HepG2 (cell line): ENCODE results near the gene CARMIL3. TPM values are rescaled to one million over a fixed set of nuclear protein-coding genes. Genes with fewer than 3 reads are reported as not detected.

Experiments used
- ARNTL ChIP-seq: sonication (generic); formaldehyde crosslinking; IDR thresholded peaks from 2 replicates; pipeline ENCODE4 v1.4.0; 2020; ENCODE audit warnings: mild to moderate bottlenecking, missing genetic modification reagents
- BCL6 ChIP-seq: IDR thresholded peaks from 2 replicates; pipeline ENCODE4 v1.6.1; 2016; ENCODE audit warnings: missing genetic modification reagents, missing compliant biosample characterization
- MAZ ChIP-seq, 2 experiments: sonication (generic) in 1 of 2; formaldehyde crosslinking in 1 of 2; IDR thresholded peaks; 2 replicates each; pipeline versions ENCODE4 v1.5.0 to v1.6.1; 2012 to 2020; ENCODE audit warnings: low read depth in 2 of 2, mild to moderate bottlenecking in 2 of 2, borderline replicate concordance in 1 of 2, improper control_type of control experiment in 1 of 2, low read length in 1 of 2, missing genetic modification reagents in 1 of 2, moderate library complexity in 1 of 2
- PBX2 ChIP-seq: IDR thresholded peaks from 2 replicates; pipeline ENCODE4 v1.6.1; 2016; ENCODE audit warnings: control low read depth
- POGZ ChIP-seq: sonication (generic); formaldehyde crosslinking; IDR thresholded peaks from 2 replicates; pipeline ENCODE4 v1.4.0; 2020; ENCODE audit warnings: mild to moderate bottlenecking, missing genetic modification reagents
- SCMH1 ChIP-seq: sonication (generic); formaldehyde crosslinking; IDR thresholded peaks from 2 replicates; pipeline ENCODE4 v1.9.0; 2021; ENCODE audit warnings: missing genetic modification reagents, mild to moderate bottlenecking, borderline replicate concordance
- TEAD3 ChIP-seq: optimal IDR thresholded peaks from 2 replicates; pipeline ENCODE3; 2016; ENCODE audit warnings: borderline replicate concordance
- WIZ ChIP-seq: sonication (generic); formaldehyde crosslinking; IDR thresholded peaks from 2 replicates; pipeline ENCODE4 v1.5.1; 2020; ENCODE audit warnings: mild to moderate bottlenecking, missing genetic modification reagents
- ZBED4 ChIP-seq: sonication (generic); formaldehyde crosslinking; IDR thresholded peaks from 2 replicates; pipeline ENCODE4 v1.4.0; 2020; ENCODE audit warnings: missing genetic modification reagents, borderline replicate concordance
- ZBTB8A ChIP-seq: sonication (generic); formaldehyde crosslinking; IDR thresholded peaks from 2 replicates; pipeline ENCODE4 v1.4.0; 2020; ENCODE audit warnings: mild to moderate bottlenecking, low read depth, missing genetic modification reagents, borderline replicate concordance
- ZNF766 ChIP-seq: sonication (generic); formaldehyde crosslinking; IDR thresholded peaks from 2 replicates; pipeline ENCODE4 v1.5.0; 2020; ENCODE audit warnings: missing genetic modification reagents, borderline replicate concordance
- ZNF768 ChIP-seq: sonication (generic); formaldehyde crosslinking; IDR thresholded peaks from 2 replicates; pipeline ENCODE4 v1.4.0; 2020; ENCODE audit warnings: missing genetic modification reagents
- ZNF770 ChIP-seq: sonication (generic); formaldehyde crosslinking; IDR thresholded peaks from 2 replicates; pipeline ENCODE4 v1.5.0; 2020; ENCODE audit warnings: mild to moderate bottlenecking, missing genetic modification reagents
- ZNF790 ChIP-seq: sonication (generic); formaldehyde crosslinking; IDR thresholded peaks from 2 replicates; pipeline ENCODE4 v1.8.0; 2022; ENCODE audit warnings: missing genetic modification reagents, mild to moderate bottlenecking, borderline replicate concordance
- ZNF800 ChIP-seq: sonication (generic); formaldehyde crosslinking; IDR thresholded peaks from 2 replicates; pipeline ENCODE4 v1.4.0; 2020; ENCODE audit warnings: missing genetic modification reagents
- ZSCAN12 ChIP-seq: sonication (generic); formaldehyde crosslinking; IDR thresholded peaks from 2 replicates; pipeline ENCODE4 v1.9.0; 2021; ENCODE audit warnings: mild to moderate bottlenecking, missing genetic modification reagents
- polyA plus RNA-seq, 8 experiments: library from polyadenylated mRNA; depleted of rRNA in 3 of 8; stranded (reverse) in 7 of 8; unstranded in 1 of 8; fragments of >200 nt; fragmentation: Illumina TruSeq in 4 of 8; extraction: Trizol in 4 of 8; gene quantifications; 2 replicates each; pipeline versions ENCODE4 v1.2.1 to v1.2.3, GENCODE V29; 2011 to 2016; ENCODE audit warnings: low read depth in 4 of 8, missing spikeins in 1 of 8, mixed read lengths in 1 of 8; ENCODE audit not compliant: insufficient read depth in 1 of 8
- total RNA-seq, 5 experiments: library from RNA; depleted of rRNA; stranded (reverse); fragments of >200 nt; fragmentation: Illumina TruSeq; extraction: Trizol; gene quantifications; 2 replicates each; pipeline ENCODE4 v1.2.3, GENCODE V29; 2016; ENCODE audit warnings: low read depth in 1 of 5

CARMIL3 gene
- total and polyA plus RNA-seq, 2 of the 13 experiments (the other 11 are each of a cell fraction or from before 2014, with no cell fraction given) = 0.27 to 0.55 TPM

- no peak for TF ChIP-seq ZNF770 (CRISPR knock-in tag)
- TF ChIP-seq ZBED4 (CRISPR knock-in tag) = peak; percentile 64; the same call in 1 of the 2 replicates
- no peak for TF ChIP-seq ZBTB8A
- TF ChIP-seq ZSCAN12 (CRISPR knock-in tag) = no peak; the same call in 1 of the 2 replicates
- TF ChIP-seq ZNF768 (CRISPR knock-in tag) = peak; percentile 89
- no peak for TF ChIP-seq SCMH1 (CRISPR knock-in tag)
- 0 out of 2 replicates have a peak, but pooled peaks have one; percentile 12 for TF ChIP-seq MAZ (IDR thresholded peaks at IDR 0.05; ENCODE audit: borderline replicate concordance, low read depth, low read length)
- peak; percentile 94 for TF ChIP-seq MAZ (CRISPR knock-in tag; IDR thresholded peaks at IDR 0.05; ENCODE audit: low read depth)
- no peak for TF ChIP-seq POGZ
- TF ChIP-seq ZNF790 (CRISPR knock-in tag) = peak; percentile 35; the same call in 1 of the 2 replicates
- peak; percentile 54; the same call in 1 of the 2 replicates for TF ChIP-seq ZNF766 (CRISPR knock-in tag)
- no peak for TF ChIP-seq PBX2 (CRISPR knock-in tag)
- TF ChIP-seq ARNTL (CRISPR knock-in tag) = no peak
- peak; percentile 97 for TF ChIP-seq ZNF800 (CRISPR knock-in tag)
- TF ChIP-seq BCL6 (CRISPR knock-in tag) = no peak
- TF ChIP-seq WIZ (CRISPR knock-in tag) = no peak
- TF ChIP-seq TEAD3 = no peak
Measured at GRCh38 chr14:24080888-24081738, 29.3 kb downstream of the CARMIL3 start (continued).
